ENCODE measurements around the gene NAALADL2.
"Not testable (repeated sequence)": the region's sequence is repeated elsewhere in the genome, so short reads cannot be mapped to it uniquely, and the experiment has no call there.

NAALADL2 gene

DNA sequence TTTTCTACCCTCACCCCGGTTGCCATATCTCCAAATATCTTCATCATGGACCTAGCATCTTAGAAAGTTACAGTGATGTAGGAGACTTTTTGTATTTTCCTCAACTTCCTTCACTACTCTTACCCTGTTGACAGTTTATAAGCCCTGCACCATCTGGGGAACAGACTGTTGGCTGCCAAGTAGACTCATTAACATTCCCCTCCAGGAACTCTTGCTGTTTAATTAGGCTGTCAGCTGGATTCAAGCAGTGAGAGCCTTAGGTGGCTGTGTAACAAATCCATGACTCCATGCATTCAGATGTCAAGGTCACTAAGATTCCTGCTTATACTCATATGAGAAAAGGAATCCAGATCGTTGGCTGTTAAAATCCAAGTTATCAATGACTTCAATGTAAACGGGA, 198.3 kb downstream of the NAALADL2 start:
- no peak overlapping the region for H3K27ac ChIP-seq
- DNase-seq (ENCODE audit: low read depth, low spot score): no peak

GRCh38 chr3:175059788-175060187, 200.7 kb downstream of the NAALADL2 start:
- H3K27ac ChIP-seq: no peak overlapping the region
- DNase-seq (ENCODE audit: low read depth, low spot score): no peak

DNA sequence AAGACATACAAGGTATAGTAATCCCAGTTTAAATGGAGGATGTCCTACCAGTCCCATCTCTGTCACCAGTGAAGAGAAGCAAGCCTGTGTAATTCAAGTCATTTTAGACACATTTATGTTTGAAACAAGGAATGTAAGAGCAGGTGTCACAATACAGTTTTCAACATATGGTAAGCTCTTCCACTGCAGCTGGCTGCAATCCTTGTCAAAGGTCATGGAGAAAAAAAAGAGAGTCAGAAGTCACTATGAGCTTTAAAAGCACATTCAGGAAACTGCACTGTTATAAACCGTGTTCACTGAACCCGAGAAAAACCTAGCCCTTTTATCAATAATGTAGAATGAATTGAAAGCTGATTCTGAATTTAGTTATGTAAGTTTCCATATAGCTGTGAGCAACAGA, 206.4 kb downstream of the NAALADL2 start:
- DNase-seq (ENCODE audit: low read depth, low spot score): no peak
- H3K27ac ChIP-seq: no peak overlapping the region

GRCh38 chr3:175066617-175067415, 207.7 kb downstream of the NAALADL2 start:
- DNase-seq (ENCODE audit: low read depth, low spot score): no peak
- H3K27ac ChIP-seq: no peak overlapping the region

DNA sequence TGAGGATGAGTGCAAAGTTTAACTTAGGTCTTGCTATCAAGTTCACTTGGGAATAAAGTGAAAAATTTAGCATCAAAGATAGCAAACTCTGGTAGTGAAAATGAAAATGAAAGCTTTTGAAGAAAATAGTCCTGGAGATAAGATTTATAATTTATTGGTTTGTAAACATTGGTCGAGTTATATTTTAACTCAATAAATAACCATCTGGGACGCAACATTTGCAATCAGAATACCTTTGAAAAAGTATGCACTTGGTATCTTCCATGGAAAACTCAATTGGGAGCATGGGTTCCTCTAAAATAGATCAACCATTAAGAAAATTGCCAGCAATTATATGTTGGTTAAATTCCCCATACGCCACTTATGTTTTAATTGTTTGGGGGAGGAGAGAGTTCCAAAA, 209.5 kb downstream of the NAALADL2 start:
- DNase-seq (ENCODE audit: low read depth, low spot score): no peak

GRCh38 chr3:175070946-175071345, 211.8 kb downstream of the NAALADL2 start:
- peak; percentile 2 for DNase-seq (ENCODE audit: low read depth, low spot score)
- no peak overlapping the region for H3K27ac ChIP-seq

More for the DNA sequence above, 209.5 kb downstream of the NAALADL2 start:
- H3K27ac ChIP-seq: no peak overlapping the region

DNA sequence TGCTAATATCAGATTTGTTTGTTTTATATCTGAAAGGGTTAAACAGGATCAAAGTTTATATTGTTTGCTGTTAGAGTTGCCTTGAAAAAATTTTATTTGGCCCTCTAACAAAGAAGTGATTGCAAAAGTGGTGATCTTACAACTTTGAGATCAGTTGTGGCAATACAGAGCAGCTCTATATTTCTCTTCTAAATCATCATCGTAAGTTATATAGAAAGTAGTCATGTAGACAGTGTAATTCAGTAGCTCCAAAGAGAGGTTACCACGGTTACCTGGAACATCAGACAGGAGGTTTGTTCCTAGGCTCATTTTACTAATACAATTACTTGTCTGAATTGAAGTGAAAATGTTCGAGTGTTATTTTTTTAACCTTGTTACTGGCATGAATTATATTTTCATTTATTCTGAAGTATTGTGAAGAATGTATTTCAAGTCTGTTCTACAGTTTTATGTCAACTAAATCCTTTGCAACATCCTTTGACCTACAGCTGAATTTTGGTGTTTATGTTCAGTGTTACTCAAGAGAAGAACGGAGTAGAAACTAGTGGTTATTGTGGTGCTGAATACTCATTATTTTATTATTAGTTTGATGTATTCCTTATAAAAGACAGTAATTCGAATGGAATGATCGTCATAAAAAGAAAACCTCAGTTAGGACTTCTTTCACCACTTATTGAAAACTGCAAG, 214.2 kb downstream of the NAALADL2 start:
- no peak for DNase-seq (ENCODE audit: low read depth, low spot score)
- no peak overlapping the region for H3K27ac ChIP-seq

GRCh38 chr3:175075269-175075668, 216.1 kb downstream of the NAALADL2 start:
- H3K27ac ChIP-seq: no peak overlapping the region
- DNase-seq (ENCODE audit: low read depth, low spot score): no peak

DNA sequence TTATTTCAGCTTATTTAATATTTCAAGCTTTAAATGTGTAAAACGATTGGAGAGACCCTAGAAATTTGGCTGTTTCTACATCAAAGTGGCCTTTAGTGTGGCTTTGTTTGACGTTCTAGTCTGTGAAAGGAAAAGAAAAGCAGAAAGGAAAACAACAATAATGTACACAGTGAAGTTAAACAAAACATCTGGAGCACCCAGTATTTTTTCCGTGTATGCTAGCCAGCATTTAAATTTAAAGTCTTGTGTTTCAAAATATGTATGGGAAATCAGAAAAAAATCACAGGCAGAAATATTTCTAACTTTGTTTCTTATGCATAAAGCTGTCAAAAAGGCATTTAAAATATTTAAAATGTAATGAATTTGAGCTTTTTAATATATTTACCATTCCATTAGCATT, 218.1 kb downstream of the NAALADL2 start:
- no peak for DNase-seq (ENCODE audit: low read depth, low spot score)
- no peak overlapping the region for H3K27ac ChIP-seq

- H3K27ac ChIP-seq: no peak overlapping the region
- no peak for DNase-seq (ENCODE audit: low read depth, low spot score)
Observed at GRCh38 chr3:175082631-175083030, 223.5 kb downstream of the NAALADL2 start.

GRCh38 chr3:175087128-175087527, 228.0 kb downstream of the NAALADL2 start:
- H3K27ac ChIP-seq; DNase-seq (ENCODE audit: low read depth, low spot score): not testable (repeated sequence)

DNA sequence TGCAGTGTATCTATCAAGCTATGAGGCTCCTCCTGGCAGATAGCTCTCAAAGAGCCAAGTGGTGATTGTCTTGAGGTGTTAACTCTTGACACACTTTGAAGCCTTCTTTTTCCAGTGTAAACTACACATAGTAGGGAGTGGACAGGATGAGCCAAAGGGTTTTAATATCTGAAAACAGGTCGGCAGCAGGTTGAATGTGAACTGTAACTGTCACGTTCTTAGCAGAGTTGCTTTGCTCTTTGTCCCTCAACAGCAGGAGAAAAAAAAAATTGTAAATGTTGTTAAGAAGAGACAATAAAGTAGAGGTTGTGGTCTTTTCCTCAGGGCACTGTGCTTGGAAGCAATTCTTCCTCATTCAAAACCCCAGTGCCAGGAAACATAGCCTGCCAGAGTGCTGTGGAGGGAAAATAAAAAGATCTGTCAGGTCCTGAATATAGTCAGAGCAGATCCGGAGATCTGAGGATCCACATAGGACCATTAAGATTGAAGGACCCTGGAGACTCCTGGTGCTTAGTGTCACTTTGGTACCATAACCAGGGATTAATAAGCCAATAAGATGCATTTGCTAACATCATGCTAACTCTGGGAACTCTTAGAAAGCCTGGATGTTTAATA, 229.7 kb downstream of the NAALADL2 start:
- no peak for DNase-seq (ENCODE audit: low read depth, low spot score)
- no peak overlapping the region for H3K27ac ChIP-seq

DNA sequence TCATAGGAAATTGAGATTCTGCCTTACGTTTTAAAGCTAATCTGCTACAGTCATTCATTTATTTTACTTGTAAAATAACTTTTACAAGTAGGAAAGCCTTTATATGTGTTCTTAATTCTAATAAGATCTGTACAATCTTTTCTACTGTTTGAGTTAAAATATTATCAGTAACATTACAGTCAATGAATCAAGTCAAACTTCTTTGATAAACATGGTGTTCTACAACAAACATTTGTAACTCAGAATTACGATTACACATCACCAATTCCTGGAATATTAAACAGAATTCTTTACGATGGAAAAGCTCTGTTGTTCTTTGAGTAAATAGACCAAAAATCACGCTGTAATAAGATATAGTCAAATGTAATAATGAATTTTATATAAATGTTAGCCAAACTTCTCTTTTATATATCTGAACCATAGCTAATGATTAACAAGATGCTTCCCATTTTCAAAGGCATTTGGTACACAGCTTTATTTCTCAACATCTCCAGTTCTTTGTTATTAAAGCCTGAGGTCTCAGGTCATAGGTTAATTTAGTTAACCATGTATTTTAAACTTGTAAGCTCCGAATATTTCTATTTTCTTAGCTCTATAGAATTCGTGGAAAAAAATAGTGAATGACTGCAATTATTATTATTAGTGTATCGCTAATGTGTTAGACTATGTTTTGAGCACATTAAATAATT, 232.4 kb downstream of the NAALADL2 start:
- DNase-seq (ENCODE audit: low read depth, low spot score): no peak
- no peak overlapping the region for H3K27ac ChIP-seq

- H3K27ac ChIP-seq: no peak overlapping the region
- no peak for DNase-seq (ENCODE audit: low read depth, low spot score)
Observed at GRCh38 chr3:175093748-175094147, 234.6 kb downstream of the NAALADL2 start.

DNA sequence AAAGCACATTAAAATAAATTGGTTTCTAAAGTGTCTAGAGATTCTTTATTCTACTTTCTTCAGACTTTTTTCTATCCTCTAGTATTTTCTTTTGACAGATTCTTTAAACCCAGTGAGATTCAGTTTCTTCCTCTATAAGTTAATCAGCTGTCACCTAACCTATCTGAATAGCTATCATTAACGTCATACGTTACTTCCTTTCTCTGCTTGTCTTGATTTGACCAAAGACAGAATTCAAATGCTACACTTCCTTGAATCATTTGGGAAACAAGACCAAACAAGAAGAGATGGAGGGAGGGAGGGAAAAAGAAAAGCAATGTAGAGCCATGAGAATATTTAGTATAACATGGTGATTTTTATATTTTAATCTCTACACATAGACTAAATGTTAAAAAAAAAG, 235.2 kb downstream of the NAALADL2 start:
- no peak for DNase-seq (ENCODE audit: low read depth, low spot score)
- no peak overlapping the region for H3K27ac ChIP-seq

- H3K27ac ChIP-seq: no peak overlapping the region
- DNase-seq (ENCODE audit: low read depth, low spot score): no peak
Observed at GRCh38 chr3:175098644-175099043, 239.5 kb downstream of the NAALADL2 start.

- DNase-seq (ENCODE audit: low read depth, low spot score): no peak
- no peak overlapping the region for H3K27ac ChIP-seq
Observed at GRCh38 chr3:175102161-175102560, 243.0 kb downstream of the NAALADL2 start.

DNA sequence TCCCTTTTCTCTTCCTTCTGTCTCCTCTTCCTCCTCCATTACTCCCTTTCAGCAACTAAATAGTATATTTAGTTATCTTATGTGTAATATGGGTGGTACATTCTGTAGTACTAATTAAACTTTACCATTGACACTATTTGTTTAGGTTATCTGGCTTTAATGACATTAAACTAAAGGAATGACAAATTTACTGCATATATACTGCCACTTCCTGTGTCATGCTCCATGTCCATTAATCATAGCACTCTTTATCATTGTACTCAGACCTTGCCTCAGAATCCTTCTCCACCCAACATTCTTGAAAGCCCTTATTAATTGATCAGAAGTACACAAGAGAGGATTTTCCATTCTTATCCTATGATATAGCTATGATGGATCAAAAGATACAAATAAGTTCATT, 244.2 kb downstream of the NAALADL2 start:
- no peak for DNase-seq (ENCODE audit: low read depth, low spot score)
- no peak overlapping the region for H3K27ac ChIP-seq

DNA sequence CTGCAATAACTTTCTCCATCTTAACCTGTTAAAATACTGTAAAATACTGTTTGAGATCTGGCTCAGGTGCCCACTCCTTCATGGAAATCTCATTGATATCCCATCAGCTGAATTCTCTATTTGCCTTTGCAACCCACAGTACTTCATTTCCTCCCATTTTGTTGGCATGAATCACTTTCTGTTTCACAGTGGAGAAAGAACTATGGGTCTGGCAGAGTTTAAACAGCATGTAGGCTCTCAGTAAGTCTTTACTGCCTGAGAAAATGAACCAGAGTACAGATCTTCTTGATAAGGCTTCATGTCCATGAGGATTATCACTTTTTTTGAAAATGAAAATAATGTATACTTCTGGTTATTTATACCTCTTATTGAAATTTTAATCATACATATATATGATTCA, 245.9 kb downstream of the NAALADL2 start:
- no peak for DNase-seq (ENCODE audit: low read depth, low spot score)
- H3K27ac ChIP-seq: no peak overlapping the region

GRCh38 chr3:175107231-175107630, 248.1 kb downstream of the NAALADL2 start:
- H3K27ac ChIP-seq: no peak overlapping the region

DNA sequence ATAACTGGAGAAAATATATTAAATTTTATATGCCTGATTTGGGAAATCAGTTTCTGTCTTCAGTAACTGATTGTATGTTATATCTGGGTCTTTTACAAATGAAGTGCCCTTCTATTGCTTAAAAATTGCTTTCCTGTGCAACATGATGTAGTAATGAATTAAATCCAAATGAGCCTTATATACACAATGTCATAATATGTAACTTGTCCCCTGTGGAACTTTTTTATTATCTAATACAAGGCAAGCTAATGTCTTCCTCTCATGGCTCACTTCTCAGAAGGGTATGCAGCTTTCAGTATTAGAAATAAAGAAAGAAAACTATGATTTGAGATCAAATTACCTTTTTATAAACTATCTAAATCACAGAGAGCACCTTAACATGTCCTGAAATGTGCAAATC, 248.9 kb downstream of the NAALADL2 start:
- no peak for DNase-seq (ENCODE audit: low read depth, low spot score)
- no peak overlapping the region for H3K27ac ChIP-seq

More at GRCh38 chr3:175107231-175107630, 248.1 kb downstream of the NAALADL2 start:
- DNase-seq (ENCODE audit: low read depth, low spot score): no peak
